HG02610 (cell line): Measurements from ENCODE around the gene LPAR5.
"Not testable (repeated sequence)": the region's sequence is repeated elsewhere in the genome, so short reads cannot be mapped to it uniquely, and the experiment has no call there.

Source experiments
- ATAC-seq: cut with Tn5 transposase; IDR thresholded peaks from one replicate; pipeline ENCODE4 v1.9.1; 2021; ENCODE audit warnings: mild to moderate bottlenecking, moderate library complexity; ENCODE audit not compliant: unreplicated experiment

The LPAR5 gene

DNA sequence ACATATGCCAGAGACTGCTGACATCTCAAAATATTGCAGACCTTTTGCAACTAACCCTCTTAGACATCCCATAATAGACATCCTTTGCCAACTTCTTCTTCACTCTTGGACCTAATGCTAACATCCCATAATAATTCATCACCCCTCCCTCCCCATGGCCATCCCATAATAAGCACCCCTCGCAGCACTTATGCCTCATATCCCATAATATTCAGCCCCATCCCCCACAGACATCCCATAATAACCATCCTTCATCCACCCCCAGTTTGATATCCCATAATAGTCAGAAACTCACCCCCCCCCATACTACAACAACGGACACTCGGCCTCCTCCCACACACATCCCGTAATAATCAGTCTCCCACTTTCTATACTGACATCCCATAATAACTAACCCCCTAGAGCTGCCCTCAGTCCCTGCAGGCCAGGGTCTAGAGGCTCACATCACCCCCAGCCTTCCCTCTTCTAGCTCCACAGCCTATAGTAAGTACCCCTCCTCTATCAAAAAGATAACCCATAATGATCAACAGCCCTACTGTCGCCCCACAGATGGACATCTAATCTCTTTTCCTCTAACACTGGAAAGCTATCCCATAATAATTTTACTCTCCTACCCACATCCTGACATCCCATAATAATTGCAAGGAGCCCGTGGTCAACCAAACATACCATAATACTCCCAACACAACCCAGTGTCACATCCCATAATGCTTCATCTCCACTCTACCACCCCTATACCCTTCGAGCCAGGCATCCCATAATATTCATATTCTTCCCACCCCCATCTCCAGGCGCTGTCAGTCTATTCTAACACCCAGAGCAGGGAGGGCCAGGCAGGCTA lies 27.8 kb downstream of the LPAR5 start:
- no peak for ATAC-seq

- no peak for ATAC-seq
Observed at GRCh38 chr12:6606331-6607131, 29.2 kb downstream of the LPAR5 start.

- ATAC-seq = no peak
Observed at GRCh38 chr12:6605421-6606330, 30.1 kb downstream of the LPAR5 start.

GRCh38 chr12:6604259-6605029 lies 31.3 kb downstream of the LPAR5 start:
- no peak for ATAC-seq

DNA sequence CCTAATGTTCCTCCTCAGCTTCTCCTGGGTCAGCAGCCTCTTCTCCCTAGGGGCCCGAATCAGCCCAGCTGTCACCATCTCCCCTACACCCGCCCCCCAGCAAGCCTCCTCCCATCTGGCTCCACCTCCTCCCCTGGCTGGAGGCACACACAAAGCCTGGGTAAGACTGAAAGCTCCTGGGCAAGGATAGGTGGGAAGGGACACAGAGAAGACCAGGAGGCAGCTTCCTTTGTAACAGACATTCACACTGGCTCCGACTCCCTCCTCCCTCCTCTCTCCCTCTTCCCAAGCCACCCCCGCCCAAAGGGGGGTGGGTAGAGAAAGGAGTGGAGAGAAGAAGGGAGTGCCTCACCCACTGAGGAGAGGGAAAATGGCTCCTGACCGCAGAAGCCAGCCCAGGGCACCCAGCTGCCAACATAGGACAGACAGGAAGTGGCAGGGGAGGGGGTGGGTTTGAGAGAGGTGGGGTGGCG lies 32.6 kb downstream of the LPAR5 start:
- no peak for ATAC-seq

- no peak for ATAC-seq
Observed at GRCh38 chr12:6602526-6602925, 33.2 kb downstream of the LPAR5 start.

DNA sequence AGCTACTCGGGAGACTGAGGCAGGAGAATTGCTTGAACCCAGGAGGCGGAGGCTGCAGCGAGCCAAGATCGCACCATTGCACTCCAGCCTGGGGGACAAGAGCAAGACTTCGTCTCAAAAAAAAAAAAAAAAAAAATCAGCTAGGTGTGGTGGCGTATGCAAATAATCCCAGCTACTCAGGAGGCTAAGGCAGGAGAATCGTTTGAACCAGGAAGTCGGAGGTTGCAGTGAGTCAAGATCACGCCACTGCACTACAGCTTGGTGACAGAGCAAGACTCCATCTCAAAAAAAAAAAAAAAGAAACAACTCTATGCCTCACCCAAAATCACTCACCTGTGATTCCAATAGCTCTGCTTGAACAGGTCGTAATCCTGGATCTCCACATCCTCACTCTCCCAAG lies 40.1 kb downstream of the LPAR5 start:
- ATAC-seq = not testable (repeated sequence)

GRCh38 chr12:6592087-6592486 lies 43.7 kb downstream of the LPAR5 start:
- no peak for ATAC-seq

- not testable (repeated sequence) for ATAC-seq
Observed at GRCh38 chr12:6586569-6586968, 49.2 kb downstream of the LPAR5 start.

GRCh38 chr12:6584293-6584692 lies 51.5 kb downstream of the LPAR5 start:
- no peak for ATAC-seq

DNA sequence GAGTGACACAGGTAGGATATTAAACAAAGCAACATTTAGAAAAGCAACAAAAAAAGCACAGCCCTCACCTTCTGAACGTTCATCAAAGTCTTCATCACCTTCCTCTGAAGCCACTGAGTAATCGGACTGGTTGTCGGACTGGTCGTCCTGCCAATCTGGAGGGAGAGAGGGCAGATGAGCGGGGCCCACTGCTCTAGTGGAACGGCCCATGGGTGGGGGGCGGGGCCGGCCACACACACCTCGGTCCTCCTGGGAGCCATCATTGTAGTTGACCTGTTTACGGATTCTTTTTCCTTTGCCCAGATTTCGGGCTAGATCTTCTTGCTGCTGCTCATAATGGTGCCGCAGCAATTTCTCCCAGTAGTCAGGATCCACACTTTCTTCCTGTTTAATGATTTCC lies 52.8 kb downstream of the LPAR5 start:
- ATAC-seq = no peak

DNA sequence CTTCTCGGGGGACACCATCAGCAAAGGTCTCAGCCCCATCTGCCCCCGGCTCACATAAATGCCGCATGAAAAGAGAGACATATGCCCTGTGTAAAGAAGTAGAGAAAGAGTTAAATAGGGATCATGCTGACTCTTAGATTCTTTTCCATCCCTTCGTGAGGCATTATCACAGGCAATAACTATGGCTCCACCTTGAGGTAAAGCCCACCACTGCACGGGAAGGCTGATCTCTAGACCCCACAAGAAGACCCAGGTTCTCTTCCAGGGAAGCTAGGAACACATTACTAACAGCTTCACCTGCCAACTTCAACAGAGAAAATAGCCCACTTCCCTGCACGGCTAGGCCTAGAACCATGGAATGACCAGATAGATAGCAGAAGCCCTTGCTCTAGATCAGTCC lies 53.6 kb downstream of the LPAR5 start:
- ATAC-seq = no peak

- ATAC-seq = no peak
Observed at GRCh38 chr12:6575648-6576047, 60.1 kb downstream of the LPAR5 start.

DNA sequence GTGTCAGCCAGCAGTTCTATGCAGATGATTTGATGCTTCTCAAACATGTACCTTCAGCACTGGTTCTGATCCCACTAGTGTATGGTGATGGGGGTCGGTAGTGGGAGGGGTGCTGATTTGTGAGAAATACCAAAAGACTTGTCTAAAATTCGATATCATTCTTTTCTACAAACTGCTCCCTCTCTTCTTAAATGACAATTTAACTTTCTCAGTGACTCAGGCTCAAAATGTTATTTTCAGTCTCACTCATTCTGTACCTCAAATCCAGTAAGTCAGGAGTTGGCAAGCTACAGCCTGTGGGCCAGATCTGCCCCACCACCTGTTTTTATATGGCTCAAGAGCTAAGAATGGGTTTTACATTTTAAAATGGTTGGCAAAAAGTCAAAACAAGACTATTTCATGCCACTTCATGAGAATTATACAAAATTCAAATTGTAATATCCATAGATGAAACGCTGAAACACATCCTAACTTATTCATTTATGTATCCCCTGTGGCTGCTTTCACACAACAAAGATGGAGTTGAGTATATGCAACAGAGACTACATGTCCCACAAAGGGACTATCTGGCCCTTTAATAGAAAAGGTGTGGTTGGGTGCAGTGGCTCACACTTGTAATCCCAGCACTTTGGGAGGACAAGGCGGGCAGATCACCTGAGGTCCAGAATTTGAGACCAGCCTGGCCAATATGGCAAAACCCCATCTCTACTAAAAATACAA lies 61.0 kb downstream of the LPAR5 start:
- ATAC-seq = no peak

DNA sequence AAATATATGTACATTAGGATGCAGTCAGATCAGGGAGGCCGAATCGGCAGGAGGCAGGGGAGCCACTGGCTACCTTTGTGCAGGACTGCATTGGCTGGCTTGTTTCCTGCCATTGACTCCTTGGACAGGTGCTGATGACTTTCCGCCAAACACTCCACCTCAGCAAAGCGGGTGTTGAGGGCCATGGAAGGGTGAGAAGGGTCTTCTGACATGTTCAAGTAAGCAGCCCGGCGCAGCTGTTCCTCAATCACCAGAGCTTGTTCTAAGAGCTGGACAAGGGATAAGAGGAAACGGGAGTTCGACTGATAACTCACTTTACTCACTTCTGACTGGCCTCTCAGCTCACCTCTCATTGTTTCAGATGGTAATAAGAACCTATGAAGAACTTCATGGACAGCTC lies 62.8 kb downstream of the LPAR5 start:
- ATAC-seq = no peak

- no peak for ATAC-seq
Observed at GRCh38 chr12:6570264-6570887, 65.4 kb downstream of the LPAR5 start.

DNA sequence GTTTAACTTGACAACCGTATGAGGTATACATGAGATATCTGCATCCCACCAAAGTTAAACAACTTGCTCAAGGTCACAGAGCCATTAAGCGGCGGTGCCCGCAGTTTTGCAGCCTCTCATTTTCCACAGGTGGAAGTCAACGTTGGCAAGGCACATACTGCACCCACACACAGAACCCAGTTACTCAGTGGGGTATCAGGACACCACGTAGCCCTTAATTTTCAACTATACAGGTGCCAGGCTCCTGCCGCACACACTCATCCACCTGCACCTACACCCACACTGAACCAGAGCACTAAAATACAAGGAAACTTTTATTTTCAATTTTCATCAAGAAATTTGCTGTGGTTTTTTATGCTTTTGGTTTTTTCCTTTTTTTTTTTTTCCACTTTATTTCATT lies 66.0 kb downstream of the LPAR5 start:
- ATAC-seq = no peak

DNA sequence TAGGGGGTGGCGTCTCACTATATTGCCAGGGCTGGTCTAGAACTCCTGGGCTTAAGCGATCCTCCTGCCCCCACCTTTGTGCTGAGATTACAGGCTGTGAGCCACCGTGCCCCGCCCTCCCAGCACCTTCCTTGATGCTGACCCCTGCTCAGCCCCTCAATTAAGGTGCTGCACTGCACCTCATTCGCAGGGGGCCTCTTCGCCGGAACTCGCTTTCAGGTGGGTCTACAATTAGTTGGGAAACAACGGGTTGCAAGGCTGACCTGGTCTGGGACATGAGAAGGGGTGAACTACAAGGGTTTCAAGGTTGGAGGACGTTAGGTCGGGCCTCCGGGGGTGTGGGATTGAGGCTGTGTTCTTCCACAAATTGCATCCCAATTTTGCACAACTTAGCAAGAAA lies 66.4 kb downstream of the LPAR5 start:
- ATAC-seq = no peak
